Measurements from ENCODE around the gene PRRG1. TPM values are rescaled to one million over a fixed set of nuclear protein-coding genes. Genes with fewer than 3 reads are reported as not detected.

Gene PRRG1
- total RNA-seq, 1 experiment from 2014 or later, result 9.0 TPM

DNA sequence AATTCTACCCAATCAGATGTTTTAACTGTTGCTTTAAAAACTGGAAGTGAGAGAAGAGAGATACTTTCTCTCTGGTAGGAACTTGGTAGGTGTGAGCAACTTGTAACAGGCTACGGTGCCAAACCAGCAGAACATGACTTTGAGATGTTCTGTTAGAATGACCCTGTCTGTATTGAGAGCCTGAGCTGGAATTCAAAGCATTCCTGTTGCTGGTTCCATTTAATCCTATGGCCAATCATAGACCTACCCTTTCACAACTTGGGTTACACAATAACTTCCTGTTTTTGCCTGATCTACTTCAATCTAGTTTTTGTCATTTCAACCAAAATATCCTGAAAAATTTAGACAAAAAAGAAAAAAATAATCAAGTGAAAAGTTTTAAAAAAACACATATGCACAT is 1.7 kb upstream of the PRRG1 start:
- Histone ChIP-seq H2BK120ac (ENCODE audit: low read depth, low read length, poor library complexity, severe bottlenecking) (no peak overlapping the region), H3K4me2 (ENCODE audit: insufficient read depth, insufficient read length, low read length) (no peak overlapping the region), H2BK12ac (ENCODE audit: insufficient read length, low read depth, low read length) (no peak overlapping the region), H3K4me1 (ENCODE audit: insufficient read depth, low read length) (peaks cover 4% of the 10 kb centered on the region; the same call in 1 of the 2 replicates), H4K20me1 (ENCODE audit: control insufficient read depth, insufficient read depth, insufficient read length) (no peaks in the 10 kb centered on the region), H3T11ph (ENCODE audit: low read length) (no peak overlapping the region), H4K8ac (replicated peaks; ENCODE audit: insufficient read length, low read depth, low read length) (no peak overlapping the region), H4K5ac (ENCODE audit: insufficient read length, low read depth, low read length) (no peak overlapping the region), H3K27me3 (ENCODE audit: insufficient read depth, low read length) (no peaks in the 10 kb centered on the region), H3K79me1 (ENCODE audit: insufficient read depth, low read depth, low read length, poor library complexity, severe bottlenecking) (no peaks in the 10 kb centered on the region), H3K9me3 (ENCODE audit: control insufficient read depth, low read depth, low read length) (no peaks in the 10 kb centered on the region), H4K91ac (ENCODE audit: insufficient read length, low read depth, low read length) (no peak overlapping the region), H3K9ac (ENCODE audit: extremely low read depth, insufficient read length, low read length) (no peak overlapping the region), H3K27ac (ENCODE audit: insufficient read length, low read depth, low read length) (no peak overlapping the region), H2BK5ac (ENCODE audit: insufficient read length, low read length) (no peak overlapping the region), H3K79me2 (ENCODE audit: insufficient read depth, low read length) (no peaks in the 10 kb centered on the region; the same call in 1 of the 2 replicates), H2BK15ac (ENCODE audit: low read depth, low read length) (no peak overlapping the region), H2AFZ (ENCODE audit: low read length) (no peak overlapping the region), H2AK5ac (ENCODE audit: insufficient read length, low read length) (no peak overlapping the region), H2BK20ac (ENCODE audit: low read depth, low read length, poor library complexity, severe bottlenecking) (no peak overlapping the region), H3K56ac (ENCODE audit: insufficient read length, low read depth, low read length) (no peak overlapping the region), H3K23ac (ENCODE audit: insufficient read length, low read depth, low read length) (no peak overlapping the region), H3K4ac (ENCODE audit: low read depth, low read length) (no peak overlapping the region), H3K18ac (ENCODE audit: insufficient read length, low read depth, low read length) (no peak overlapping the region), H3K14ac (ENCODE audit: insufficient read depth, low read length) (no peak overlapping the region), H3K23me2 (ENCODE audit: insufficient read length, low read depth, low read length, poor library complexity, severe bottlenecking) (peaks cover 2% of the 10 kb centered on the region)
- H3K27me3 Mint-ChIP-seq (ENCODE audit: low read depth), result no peaks in the 10 kb centered on the region; the same call in 1 of the 2 replicates
- H3K4me3 Mint-ChIP-seq, result no peak overlapping the region
- DNase-seq, result no peak
- TF ChIP-seq, protein P1, sequence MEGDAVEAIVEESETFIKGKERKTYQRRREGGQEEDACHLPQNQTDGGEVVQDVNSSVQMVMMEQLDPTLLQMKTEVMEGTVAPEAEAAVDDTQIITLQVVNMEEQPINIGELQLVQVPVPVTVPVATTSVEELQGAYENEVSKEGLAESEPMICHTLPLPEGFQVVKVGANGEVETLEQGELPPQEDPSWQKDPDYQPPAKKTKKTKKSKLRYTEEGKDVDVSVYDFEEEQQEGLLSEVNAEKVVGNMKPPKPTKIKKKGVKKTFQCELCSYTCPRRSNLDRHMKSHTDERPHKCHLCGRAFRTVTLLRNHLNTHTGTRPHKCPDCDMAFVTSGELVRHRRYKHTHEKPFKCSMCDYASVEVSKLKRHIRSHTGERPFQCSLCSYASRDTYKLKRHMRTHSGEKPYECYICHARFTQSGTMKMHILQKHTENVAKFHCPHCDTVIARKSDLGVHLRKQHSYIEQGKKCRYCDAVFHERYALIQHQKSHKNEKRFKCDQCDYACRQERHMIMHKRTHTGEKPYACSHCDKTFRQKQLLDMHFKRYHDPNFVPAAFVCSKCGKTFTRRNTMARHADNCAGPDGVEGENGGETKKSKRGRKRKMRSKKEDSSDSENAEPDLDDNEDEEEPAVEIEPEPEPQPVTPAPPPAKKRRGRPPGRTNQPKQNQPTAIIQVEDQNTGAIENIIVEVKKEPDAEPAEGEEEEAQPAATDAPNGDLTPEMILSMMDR (conservative IDR thresholded peaks at IDR 0.05), result no peak
- no CpG with 5 or more reads among the region's 1 CpG for WGBS (ENCODE audit: extremely low coverage, insufficient read length, low lambda C conversion rate)
- peaks cover 35 to 50% of the 10 kb centered on the region in 2 experiments for H3K9me3 Mint-ChIP-seq
- H3K36me3 Mint-ChIP-seq (ENCODE audit: insufficient read depth in 1 of 3, low read depth in 3 of 3), result no peaks in the 10 kb centered on the region; a peak in 2 of 7 replicates
- no peak overlapping the region for H3K27ac Mint-ChIP-seq
- peaks cover 23 to 31% of the 10 kb centered on the region in 2 experiments for H3K4me1 Mint-ChIP-seq
